CD8-positive, alpha-beta memory T cell (primary cell): ENCODE data around the gene RND1. TPM values are rescaled to one million over a fixed set of nuclear protein-coding genes. Genes with fewer than 3 reads are reported as not detected.
"Not testable (repeated sequence)": the region's sequence is repeated elsewhere in the genome, so short reads cannot be mapped to it uniquely, and the experiment has no call there.

ENCODE experiments used
- CTCF ChIA-PET: fragments of 350-600 bp; sonication (Branson Sonifier 250); formaldehyde crosslinking; loops from one replicate; lab custom pipeline; 2021; ENCODE audit warnings: antibody characterized with exemption; lab: Charles Lee
- POLR2A ChIA-PET: fragments of 350-600 bp; sonication (Branson Sonifier 250); formaldehyde crosslinking; loops from one replicate; lab custom pipeline; 2021; ENCODE audit warnings: antibody characterized with exemption; lab: Charles Lee
- DNase-seq, 5 donors: peaks; one replicate each; pipeline versions ENCODE4 v3.0.0 to v3.0.0-alpha.2; 2020 to 2022; ENCODE audit warnings: mixed read lengths in 1 of 5
- H3K27ac ChIP-seq: one replicate; pipeline ENCODE4 v1.7.0; 2013; ENCODE audit warnings: low read depth, mild to moderate bottlenecking, low read length, moderate library complexity
- H3K27me3 ChIP-seq: 2 replicates; pipeline ENCODE4 v1.7.0; 2013; ENCODE audit warnings: low read length, mild to moderate bottlenecking; ENCODE audit not compliant: insufficient read depth, poor library complexity, severe bottlenecking
- H3K36me3 ChIP-seq: 2 replicates; pipeline ENCODE4 v1.7.0; 2013; ENCODE audit warnings: mild to moderate bottlenecking, low read length, moderate library complexity; ENCODE audit not compliant: insufficient read depth
- H3K4me1 ChIP-seq: 2 replicates; pipeline ENCODE4 v1.7.0; 2013; ENCODE audit warnings: mild to moderate bottlenecking, low read length, moderate library complexity; ENCODE audit not compliant: insufficient read depth
- H3K4me3 ChIP-seq: 2 replicates; pipeline ENCODE4 v1.7.0; 2013; ENCODE audit warnings: mild to moderate bottlenecking, low read length
- H3K9me3 ChIP-seq: 2 replicates; pipeline ENCODE4 v1.7.0; 2013; ENCODE audit warnings: mild to moderate bottlenecking, low read length
- H3K27ac Mint-ChIP-seq, 8 donors: one replicate each; pipeline ENCODE4 v1.8.0; 2020 to 2021; ENCODE audit warnings: mixed read lengths in 8 of 8, mild to moderate bottlenecking in 6 of 8, inconsistent platforms in 3 of 8, moderate library complexity in 3 of 8
- H3K27me3 Mint-ChIP-seq, 2 donors: one replicate each; pipeline ENCODE4 v1.8.0; 2020 to 2021; ENCODE audit warnings: mixed read lengths in 2 of 2, mild to moderate bottlenecking in 1 of 2, moderate library complexity in 1 of 2
- H3K36me3 Mint-ChIP-seq, 3 donors: one replicate each; pipeline ENCODE4 v1.8.0; 2020 to 2021; ENCODE audit warnings: mixed read lengths in 3 of 3, inconsistent platforms in 1 of 3, mild to moderate bottlenecking in 1 of 3
- H3K4me1 Mint-ChIP-seq, 3 donors: one replicate each; pipeline ENCODE4 v1.8.0; 2020 to 2021; ENCODE audit warnings: mixed read lengths in 3 of 3, inconsistent platforms in 1 of 3, mild to moderate bottlenecking in 1 of 3
- H3K4me3 Mint-ChIP-seq, 7 donors: one replicate each; pipeline ENCODE4 v1.8.0; 2020 to 2021; ENCODE audit warnings: mixed read lengths in 7 of 7, mild to moderate bottlenecking in 6 of 7, moderate library complexity in 4 of 7, inconsistent platforms in 2 of 7
- H3K9me3 Mint-ChIP-seq, 5 donors: one replicate each; pipeline ENCODE4 v1.8.0; 2020 to 2022; ENCODE audit warnings: mixed read lengths in 5 of 5, mild to moderate bottlenecking in 3 of 5, moderate library complexity in 2 of 5, inconsistent platforms in 1 of 5
- polyA plus RNA-seq: library from polyadenylated mRNA; unstranded; fragments of 300-500 nt; fragmentation: Illumina TruSeq; gene quantifications from one replicate; pipeline ENCODE4 v1.2.3, GENCODE V29; 2021
- total RNA-seq, 2 experiments: library from RNA; stranded (reverse); gene quantifications; one replicate each; pipeline ENCODE4 v1.2.3, GENCODE V29; 2021

Gene RND1
- total and polyA plus RNA-seq, 3 experiments from 2014 or later: 0.90 to 2.6 (median 2.0) TPM

DNA sequence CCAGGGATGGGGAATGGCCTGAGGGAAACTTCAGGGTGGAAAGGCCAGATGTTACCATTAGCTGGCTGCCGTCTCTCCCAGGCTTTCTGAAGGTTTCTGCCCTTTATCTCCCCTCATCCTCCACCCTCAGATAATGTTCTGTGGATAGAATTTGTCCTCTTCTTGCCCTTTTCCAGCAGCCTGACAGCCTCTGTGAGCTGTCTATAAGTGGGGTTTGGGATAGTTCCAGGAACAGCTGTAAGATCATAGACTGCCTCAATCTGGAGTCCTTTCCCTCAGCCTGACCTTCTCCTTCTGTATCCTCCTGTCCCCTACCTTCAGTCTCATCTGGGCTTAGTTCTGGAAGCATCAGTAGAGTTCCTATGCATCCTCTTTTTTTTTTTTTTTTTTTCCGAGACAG is 2.8 kb upstream of the RND1 start:
- Histone ChIP-seq H3K36me3 (no peaks in the 10 kb centered on the region), H3K4me3 (no peak overlapping the region), H3K4me1 (peaks cover 22% of the 10 kb centered on the region), H3K27ac (no peak overlapping the region), H3K27me3 (peaks cover 8% of the 10 kb centered on the region), H3K9me3 (no peaks in the 10 kb centered on the region)
- ChIA-PET CTCF (interaction anchor here (0.7 to 6.5 kb wide), 6 partner anchors 16 to 146 kb away, joined by 3 to 49 read pairs (median 9); partner anchors contain the start of gene DDX23), POLR2A (interaction anchor here (0.7 kb wide), 1 partner anchor 68 kb away, joined by 6 read pairs; no protein-coding TSS in a partner anchor)
- no peak overlapping the region for H3K4me3 Mint-ChIP-seq
- peaks cover 6 to 14% of the 10 kb centered on the region in 2 donors for H3K27me3 Mint-ChIP-seq
- peaks cover 21 to 27% (median 24%) of the 10 kb centered on the region in 3 donors for H3K4me1 Mint-ChIP-seq
- peaks cover 0 to 5% (median 2%) of the 10 kb centered on the region in 3 donors for H3K36me3 Mint-ChIP-seq
- peak overlapping the region in 1 of 8 donors; percentile 61 for H3K27ac Mint-ChIP-seq
- no peak for DNase-seq
- no peaks in the 10 kb centered on the region for H3K9me3 Mint-ChIP-seq

DNA sequence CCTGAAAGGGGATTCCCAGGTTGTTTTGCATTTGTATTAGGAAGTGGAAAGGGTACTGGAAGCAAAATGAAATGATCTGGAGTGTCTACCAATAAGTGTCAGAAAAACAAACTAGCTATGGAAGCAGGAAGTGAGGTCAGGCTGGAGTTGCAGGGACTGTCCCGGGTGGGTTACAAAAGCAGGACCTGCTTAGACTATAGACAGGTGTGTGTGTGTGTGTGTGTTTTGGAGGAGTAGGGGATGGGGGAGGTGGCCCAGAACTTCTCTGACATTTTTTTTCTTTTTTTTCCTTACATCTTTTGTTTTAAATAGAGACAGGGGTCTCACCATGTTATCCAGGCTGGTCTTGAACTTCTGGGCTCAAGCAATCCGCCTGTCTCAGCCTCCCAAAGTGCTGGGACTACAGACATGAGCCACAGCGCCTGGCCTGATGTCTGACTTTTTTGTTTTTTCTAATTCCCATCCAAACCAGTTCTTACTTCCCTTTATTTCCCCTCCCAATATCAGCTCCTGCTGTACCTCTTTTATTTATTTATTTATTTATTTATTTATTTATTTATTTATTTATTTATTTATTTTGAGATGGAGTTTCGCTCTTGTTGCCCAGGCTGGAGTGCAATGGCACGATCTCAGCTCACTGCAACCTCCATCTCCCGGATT is 512 bp upstream of the RND1 start:
- H3K9me3 Mint-ChIP-seq: peaks cover 0 to 2% (median 0%) of the 10 kb centered on the region in 5 donors
- peaks cover 26 to 28% of the 10 kb centered on the region in 2 donors for H3K27me3 Mint-ChIP-seq
- ChIA-PET POLR2A (interaction anchor here (0.7 to 1.9 kb wide), 5 partner anchors 10 to 59 kb away, joined by 3 to 20 read pairs (median 5); partner anchors contain the start of genes DDX23 and FKBP11), CTCF (interaction anchor here (1.2 to 6.5 kb wide), 8 partner anchors 14 to 122 kb away, joined by 3 to 49 read pairs (median 6); partner anchors contain the start of genes DDX23 and WNT1)
- H3K36me3 Mint-ChIP-seq: peaks cover 0 to 5% (median 2%) of the 10 kb centered on the region in 3 donors
- H3K4me3 ChIP-seq: peak overlapping the region; percentile 84
- no peak for DNase-seq
- H3K27ac Mint-ChIP-seq: peak overlapping the region; percentile 55 to 96 (median 86)
- H3K27ac ChIP-seq: no peak overlapping the region
- H3K36me3 ChIP-seq: no peaks in the 10 kb centered on the region
- H3K4me1 ChIP-seq: peaks cover 22% of the 10 kb centered on the region
- H3K4me3 Mint-ChIP-seq: peak overlapping the region; percentile 90 to 96 (median 93)
- peaks cover 22% of the 10 kb centered on the region for H3K27me3 ChIP-seq
- peaks cover 21 to 27% (median 24%) of the 10 kb centered on the region in 3 donors for H3K4me1 Mint-ChIP-seq
- H3K9me3 ChIP-seq: no peaks in the 10 kb centered on the region

DNA sequence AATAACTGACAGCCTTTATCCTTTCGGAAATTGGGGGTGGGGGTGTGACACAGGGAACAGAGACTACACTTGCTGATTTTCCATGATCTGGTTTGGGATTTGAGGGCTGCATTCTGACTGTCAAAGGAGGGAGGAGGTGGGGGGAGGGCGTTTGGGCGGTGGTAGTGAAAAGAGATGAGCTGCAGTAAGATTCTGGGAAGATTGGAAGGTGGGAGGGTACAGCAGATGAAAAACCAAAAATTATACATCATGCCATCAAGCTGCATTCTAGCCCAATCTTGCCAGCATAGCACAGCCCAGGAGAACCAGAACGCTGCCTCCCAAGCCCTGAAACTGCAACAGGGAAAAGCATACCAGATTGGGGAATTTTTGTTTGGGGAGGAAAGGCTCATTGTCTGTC is 2.4 kb downstream of the RND1 start:
- peaks cover 22% of the 10 kb centered on the region for H3K4me1 ChIP-seq
- H3K9me3 ChIP-seq: no peaks in the 10 kb centered on the region
- no peak overlapping the region for H3K4me3 ChIP-seq
- H3K4me3 Mint-ChIP-seq: peak overlapping the region in 1 of 7 donors; percentile 24
- H3K27me3 ChIP-seq: peaks cover 22% of the 10 kb centered on the region
- peaks cover 21 to 27% (median 24%) of the 10 kb centered on the region in 3 donors for H3K4me1 Mint-ChIP-seq
- no peak overlapping the region for H3K27ac Mint-ChIP-seq
- no peaks in the 10 kb centered on the region for H3K36me3 ChIP-seq
- peaks cover 0 to 2% (median 0%) of the 10 kb centered on the region in 5 donors for H3K9me3 Mint-ChIP-seq
- H3K27me3 Mint-ChIP-seq: peaks cover 26 to 30% of the 10 kb centered on the region in 2 donors
- POLR2A ChIA-PET: no interaction called here
- CTCF ChIA-PET: interaction anchor here (3.1 kb wide), 1 partner anchor 10 kb away, joined by 15 read pairs; the partner anchor contains the start of gene DDX23
- H3K27ac ChIP-seq: no peak overlapping the region
- no peak for DNase-seq
- H3K36me3 Mint-ChIP-seq: peaks cover 0 to 5% (median 2%) of the 10 kb centered on the region in 3 donors

DNA sequence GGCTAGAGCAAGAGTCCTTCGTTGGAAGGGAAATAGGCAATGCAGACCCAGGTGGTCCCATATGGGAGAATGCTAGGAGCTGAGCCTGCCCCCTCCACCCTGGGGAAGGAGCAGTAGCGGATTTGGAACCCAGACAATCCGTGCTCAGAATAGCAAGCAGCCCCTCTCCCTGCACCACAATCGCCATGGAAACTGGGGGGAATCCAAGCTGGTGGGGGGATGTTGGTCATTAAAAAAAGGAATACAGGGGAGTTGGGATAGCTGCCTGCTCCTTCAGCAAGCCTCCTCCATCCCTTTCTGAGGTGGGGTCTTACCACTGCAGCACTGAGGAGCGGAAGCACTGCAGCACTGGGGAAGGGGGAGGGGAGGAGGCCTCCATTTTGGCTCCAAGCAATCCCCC is 2.9 kb downstream of the RND1 start:
- Histone ChIP-seq H3K27me3 (peaks cover 22% of the 10 kb centered on the region), H3K27ac (no peak overlapping the region), H3K36me3 (no peaks in the 10 kb centered on the region), H3K9me3 (no peaks in the 10 kb centered on the region), H3K4me3 (no peak overlapping the region), H3K4me1 (peaks cover 22% of the 10 kb centered on the region)
- Mint-ChIP-seq H3K9me3 (peaks cover 0 to 2% (median 0%) of the 10 kb centered on the region in 5 donors), H3K27ac (no peak overlapping the region), H3K27me3 (peaks cover 26 to 30% of the 10 kb centered on the region in 2 donors), H3K4me3 (no peak overlapping the region), H3K4me1 (peaks cover 21 to 27% (median 24%) of the 10 kb centered on the region in 3 donors), H3K36me3 (peaks cover 0 to 5% (median 2%) of the 10 kb centered on the region in 3 donors)
- DNase-seq: no peak
- CTCF ChIA-PET: interaction anchor here (1.1 to 3.1 kb wide), 2 partner anchors 10 to 28 kb away, joined by 3 to 15 read pairs; partner anchors contain the start of gene DDX23
- POLR2A ChIA-PET: no interaction called here

DNA sequence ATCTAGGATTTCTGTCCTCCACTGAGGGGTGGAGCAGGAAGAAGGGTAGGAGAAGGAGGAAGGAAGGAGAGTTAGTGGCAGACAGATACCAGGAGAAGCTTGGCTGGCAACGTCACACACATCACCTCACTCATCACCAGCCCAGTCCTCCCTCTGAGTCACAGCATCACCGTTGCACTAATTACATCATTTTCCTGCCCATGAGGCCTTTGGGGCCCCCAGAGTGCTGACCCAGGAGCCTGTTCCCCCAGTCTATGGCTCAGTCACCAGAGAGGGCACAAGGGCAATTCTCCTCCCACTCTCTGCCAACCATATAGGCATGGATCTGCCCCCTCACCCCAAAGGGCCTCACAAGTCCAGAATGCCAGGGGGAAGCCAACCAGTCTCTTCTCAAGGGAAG is 4.6 kb downstream of the RND1 start:
- Histone ChIP-seq H3K27me3 (peaks cover 22% of the 10 kb centered on the region), H3K36me3 (no peaks in the 10 kb centered on the region), H3K4me3 (no peak overlapping the region), H3K4me1 (peaks cover 21% of the 10 kb centered on the region), H3K9me3 (no peaks in the 10 kb centered on the region), H3K27ac (no peak overlapping the region)
- H3K36me3 Mint-ChIP-seq: peaks cover 0 to 5% (median 2%) of the 10 kb centered on the region in 3 donors
- DNase-seq: no peak
- peaks cover 0 to 2% (median 0%) of the 10 kb centered on the region in 5 donors for H3K9me3 Mint-ChIP-seq
- ChIA-PET CTCF (interaction anchor here (1.1 to 3.1 kb wide), 2 partner anchors 8 to 64 kb away, joined by 3 to 15 read pairs; partner anchors contain the start of genes DDX23 and FKBP11), POLR2A (no interaction called here)
- peaks cover 18 to 26% (median 23%) of the 10 kb centered on the region in 3 donors for H3K4me1 Mint-ChIP-seq
- H3K27ac Mint-ChIP-seq: no peak overlapping the region
- peaks cover 26 to 30% of the 10 kb centered on the region in 2 donors for H3K27me3 Mint-ChIP-seq
- H3K4me3 Mint-ChIP-seq: no peak overlapping the region

DNA sequence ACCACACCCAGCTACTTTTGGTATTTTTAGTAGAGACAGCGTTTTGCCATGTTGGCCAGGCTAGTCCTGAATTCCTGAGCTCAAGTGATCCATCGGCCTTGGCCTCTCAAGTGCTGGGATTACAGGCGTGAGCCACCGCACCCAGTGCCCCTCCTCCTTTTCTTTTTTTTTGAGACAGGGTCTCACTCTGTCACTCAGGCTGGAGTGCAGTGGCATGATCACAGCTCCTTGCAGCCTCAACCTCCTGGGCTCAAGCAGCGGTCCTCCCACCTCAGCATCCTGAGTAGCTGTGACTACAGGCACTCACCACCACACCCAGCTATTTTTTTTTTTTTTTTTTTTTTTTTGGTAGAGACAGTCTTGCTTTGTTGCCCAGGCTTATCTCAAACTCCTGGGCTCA is 5.4 kb downstream of the RND1 start:
- not testable (repeated sequence) for H3K27ac Mint-ChIP-seq, H3K27ac ChIP-seq, H3K36me3 Mint-ChIP-seq, DNase-seq, H3K4me3 ChIP-seq, H3K9me3 ChIP-seq, H3K9me3 Mint-ChIP-seq, H3K36me3 ChIP-seq, H3K4me3 Mint-ChIP-seq
- ChIA-PET CTCF (interaction anchor here (1.1 to 5.5 kb wide), 4 partner anchors 7 to 65 kb away, joined by 3 to 33 read pairs (median 9); partner anchors contain the start of genes DDX23 and FKBP11), POLR2A (interaction anchor here (0.7 kb wide), 1 partner anchor 46 kb away, joined by 9 read pairs; no protein-coding TSS in a partner anchor)
- peaks cover 12 to 18% (median 14%) of the 10 kb centered on the region in 3 donors for H3K4me1 Mint-ChIP-seq
- H3K27me3 Mint-ChIP-seq: peaks cover 26 to 28% of the 10 kb centered on the region in 2 donors
- Histone ChIP-seq H3K4me1 (peaks cover 15% of the 10 kb centered on the region), H3K27me3 (peaks cover 22% of the 10 kb centered on the region)

DNA sequence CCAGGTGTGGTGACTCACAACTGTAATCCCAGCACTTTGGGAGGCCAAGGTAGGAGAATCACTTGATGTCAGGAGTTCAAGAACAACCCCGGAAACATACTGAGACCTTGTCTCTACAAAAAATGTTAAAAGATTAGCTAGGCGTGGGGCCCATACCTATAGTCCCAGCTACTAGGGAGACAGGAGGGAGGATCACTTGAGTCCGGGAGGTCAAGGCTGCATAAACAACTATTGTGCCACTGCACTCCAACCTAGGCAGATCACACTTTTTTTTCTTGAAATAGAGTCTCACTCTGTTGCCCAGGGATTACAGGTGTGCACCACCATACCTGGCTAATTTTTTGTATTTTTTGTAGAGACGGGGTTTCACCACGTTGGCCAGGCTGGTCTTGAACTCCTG is 6.1 kb downstream of the RND1 start:
- H3K27ac ChIP-seq: no peak overlapping the region
- Mint-ChIP-seq H3K36me3 (no peaks in the 10 kb centered on the region), H3K27ac (no peak overlapping the region), H3K27me3 (peaks cover 24 to 26% of the 10 kb centered on the region in 2 donors), H3K4me1 (peaks cover 5 to 11% (median 8%) of the 10 kb centered on the region in 3 donors), H3K9me3 (peaks cover 0 to 2% (median 0%) of the 10 kb centered on the region in 5 donors), H3K4me3 (peak overlapping the region in 1 of 7 donors; percentile 18)
- ChIA-PET CTCF (interaction anchor here (1.4 to 5.5 kb wide), 2 partner anchors 31 to 43 kb away, joined by 3 to 33 read pairs; no protein-coding TSS in a partner anchor), POLR2A (interaction anchor here (0.7 kb wide), 1 partner anchor 45 kb away, joined by 9 read pairs; no protein-coding TSS in a partner anchor)
- no peaks in the 10 kb centered on the region for H3K36me3 ChIP-seq
- peaks cover 9% of the 10 kb centered on the region for H3K4me1 ChIP-seq
- H3K27me3 ChIP-seq: peaks cover 22% of the 10 kb centered on the region
- H3K9me3 ChIP-seq: no peaks in the 10 kb centered on the region
- no peak overlapping the region for H3K4me3 ChIP-seq
- DNase-seq: no peak
